GM23248 (cell line): ENCODE data around the gene RHPN2.
"Not testable (repeated sequence)": the region's sequence is repeated elsewhere in the genome, so short reads cannot be mapped to it uniquely, and the experiment has no call there.

ENCODE experiments used
- EZH2 ChIP-seq: fragments of 200-600 bp; sonication (generic); IDR thresholded peaks from 2 replicates; pipeline ENCODE4 v1.6.1; 2018; ENCODE audit warnings: antibody characterized with exemption, mild to moderate bottlenecking; ENCODE audit not compliant: insufficient read depth, poor library complexity, severe bottlenecking
- EZH2phosphoT487 ChIP-seq: fragments of 200-600 bp; sonication (generic); IDR thresholded peaks from 2 replicates; pipeline ENCODE4 v1.6.1; 2018; ENCODE audit warnings: antibody characterized with exemption, moderate library complexity, mild to moderate bottlenecking, low read depth; ENCODE audit not compliant: insufficient read depth

GRCh38 chr19:32995966-32996365 is 68.7 kb downstream of the RHPN2 start:
- TF ChIP-seq EZH2phosphoT487, EZH2: not testable (repeated sequence)
